HK-2 (cell line): Measurements from ENCODE around the gene SEMA5A.

Experiments
- DNase-seq: peaks from one replicate; pipeline ENCODE4 v3.0.0-alpha.2; 2018; ENCODE audit not compliant: unreplicated experiment

The SEMA5A gene

GRCh38 chr5:9399094-9399493, 146.8 kb downstream of the SEMA5A start:
- no peak for DNase-seq

GRCh38 chr5:9398227-9398626, 147.6 kb downstream of the SEMA5A start:
- DNase-seq, result no peak

GRCh38 chr5:9396285-9396770, 149.5 kb downstream of the SEMA5A start:
- DNase-seq, result no peak

GRCh38 chr5:9395706-9396105, 150.2 kb downstream of the SEMA5A start:
- DNase-seq, result no peak

GRCh38 chr5:9394221-9394620, 151.7 kb downstream of the SEMA5A start:
- no peak for DNase-seq

GRCh38 chr5:9392625-9393024, 153.2 kb downstream of the SEMA5A start:
- no peak for DNase-seq

GRCh38 chr5:9391080-9391479, 154.8 kb downstream of the SEMA5A start:
- no peak for DNase-seq

GRCh38 chr5:9390113-9390512, 155.8 kb downstream of the SEMA5A start:
- no peak for DNase-seq

GRCh38 chr5:9388941-9389674, 156.8 kb downstream of the SEMA5A start:
- no peak for DNase-seq

- no peak for DNase-seq
Measured at GRCh38 chr5:9387879-9388278, 158.0 kb downstream of the SEMA5A start.

GRCh38 chr5:9386945-9387344, 158.9 kb downstream of the SEMA5A start:
- no peak for DNase-seq

GRCh38 chr5:9382522-9382921, 163.4 kb downstream of the SEMA5A start:
- no peak for DNase-seq

- DNase-seq, result no peak
Measured at GRCh38 chr5:9381464-9381863, 164.4 kb downstream of the SEMA5A start.

GRCh38 chr5:9380109-9380508, 165.8 kb downstream of the SEMA5A start:
- DNase-seq, result no peak

GRCh38 chr5:9376363-9377117, 169.3 kb downstream of the SEMA5A start:
- DNase-seq, result no peak

- no peak for DNase-seq
Measured at GRCh38 chr5:9375756-9376155, 170.1 kb downstream of the SEMA5A start.

GRCh38 chr5:9374025-9374424, 171.8 kb downstream of the SEMA5A start:
- no peak for DNase-seq

- no peak for DNase-seq
Measured at GRCh38 chr5:9373571-9373970, 172.3 kb downstream of the SEMA5A start.

- no peak for DNase-seq
Measured at GRCh38 chr5:9370256-9370655, 175.6 kb downstream of the SEMA5A start.

GRCh38 chr5:9365512-9365911, 180.4 kb downstream of the SEMA5A start:
- DNase-seq, result no peak

- no peak for DNase-seq
Measured at GRCh38 chr5:9363449-9363848, 182.4 kb downstream of the SEMA5A start.

GRCh38 chr5:9363026-9363425, 182.8 kb downstream of the SEMA5A start:
- no peak for DNase-seq

GRCh38 chr5:9362600-9362999, 183.3 kb downstream of the SEMA5A start:
- no peak for DNase-seq
